Measurements from ENCODE around the gene METTL3.

METTL3 gene

GRCh38 chr14:21525962-21526671 lies 15.0 kb upstream of the METTL3 start, which contains the start of gene SALL2:
Gene SALL2 (minus strand): TSS chr14:21526346. CDS start chr14:21526127, 219 bp downstream.
- peak; percentile 97 to 98 for DNase-seq

GRCh38 chr14:21525571-21525961 lies 14.4 kb upstream of the METTL3 start:
- DNase-seq: peak in 1 of 2 experiments; percentile 53

GRCh38 chr14:21524575-21525490 lies 13.7 kb upstream of the METTL3 start:
- DNase-seq: no peak

DNA sequence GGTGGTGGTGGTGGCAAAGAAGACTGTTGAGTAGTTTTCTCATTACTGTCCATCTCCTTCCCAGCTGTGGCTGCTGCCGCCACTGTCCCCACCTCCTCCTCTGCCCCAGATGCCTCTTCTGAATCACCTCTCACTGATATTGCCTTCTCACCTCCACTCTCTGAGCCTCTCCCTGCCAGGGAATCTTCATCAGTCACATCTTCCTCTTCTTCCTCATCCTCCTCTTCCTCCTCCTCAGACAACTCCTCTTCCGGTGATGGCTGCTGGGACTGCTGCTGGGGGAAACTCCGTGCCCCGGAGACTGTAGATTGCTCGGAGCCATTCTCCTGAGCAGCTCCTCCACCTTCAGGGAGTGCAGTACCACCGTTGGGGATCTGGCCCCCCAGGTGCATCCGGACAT lies 12.1 kb upstream of the METTL3 start:
- DNase-seq: no peak

GRCh38 chr14:21521501-21521900 lies 10.4 kb upstream of the METTL3 start:
- no peak for DNase-seq

- DNase-seq: no peak
Measured at GRCh38 chr14:21520767-21521166, 9.6 kb upstream of the METTL3 start.

DNA sequence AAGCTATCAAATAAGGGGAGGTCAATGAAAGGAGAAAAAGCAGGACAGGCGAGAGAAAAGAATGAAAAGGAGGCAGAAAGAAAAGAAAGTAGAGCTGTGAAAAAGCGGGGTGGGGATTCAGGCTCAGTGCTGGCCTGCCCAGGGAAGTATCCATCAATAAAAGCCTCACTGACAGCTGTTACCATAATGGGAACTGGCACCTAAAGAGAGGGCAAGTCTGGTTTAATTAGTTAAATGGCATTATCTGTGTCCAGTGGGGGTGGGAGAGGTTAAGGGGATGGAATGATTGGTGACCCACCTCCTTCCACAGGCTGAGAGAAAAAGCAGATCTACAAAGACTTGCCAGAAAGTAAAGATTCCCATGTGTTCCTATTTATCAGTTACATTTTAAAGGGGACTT lies 7.6 kb upstream of the METTL3 start:
- peak in 1 of 2 experiments; percentile 20 for DNase-seq

DNA sequence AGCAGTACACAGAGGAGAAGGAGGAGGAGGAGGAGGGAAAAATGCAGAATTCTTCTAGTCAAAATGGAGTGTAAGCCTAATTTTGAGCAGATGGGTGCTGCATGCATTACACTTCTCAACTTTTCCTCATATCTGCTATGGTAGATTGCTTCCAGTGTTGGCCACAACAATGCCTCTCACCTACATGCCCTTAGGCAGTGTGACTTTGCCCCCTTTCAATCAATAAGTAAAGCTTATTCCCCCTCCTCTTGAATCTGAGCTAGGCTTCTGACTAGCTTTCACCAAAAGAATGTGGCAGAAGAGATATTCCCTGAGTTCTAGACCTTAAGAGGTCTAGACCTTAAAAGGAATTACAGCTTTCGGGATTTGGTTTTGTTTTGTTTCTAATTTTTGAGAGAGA lies 3.2 kb upstream of the METTL3 start:
- DNase-seq: no peak

- no peak for DNase-seq
Measured at GRCh38 chr14:21509432-21510143, 1.6 kb downstream of the METTL3 start.

GRCh38 chr14:21506557-21506956 lies 4.6 kb downstream of the METTL3 start:
- no peak for DNase-seq

GRCh38 chr14:21505012-21505553 lies 6.1 kb downstream of the METTL3 start:
- no peak for DNase-seq

GRCh38 chr14:21503376-21503775 lies 7.8 kb downstream of the METTL3 start:
- no peak for DNase-seq

DNA sequence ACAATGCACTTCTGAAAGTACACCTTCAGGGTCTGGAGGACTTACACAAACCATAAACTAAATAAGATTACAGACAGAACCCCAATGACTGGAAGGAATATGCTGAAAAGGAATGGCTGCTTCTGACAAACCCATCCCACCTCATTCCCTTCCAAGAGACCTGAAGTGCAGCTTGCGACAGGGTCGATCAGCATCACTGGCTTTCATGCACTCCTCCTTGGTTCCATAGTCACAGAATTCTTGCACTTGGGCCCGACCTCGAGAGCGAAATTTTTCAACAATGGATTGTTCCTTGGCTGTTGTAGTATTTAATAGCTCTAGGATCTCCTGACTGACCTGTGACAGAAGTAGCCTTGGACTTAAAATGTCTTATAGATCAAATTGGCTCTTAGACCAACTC lies 9.6 kb downstream of the METTL3 start:
- no peak for DNase-seq

- DNase-seq: peak; percentile 49 to 74
Measured at GRCh38 chr14:21498540-21499526, 12.3 kb downstream of the METTL3 start.

- DNase-seq: no peak
Measured at GRCh38 chr14:21496453-21496852, 14.7 kb downstream of the METTL3 start.

DNA sequence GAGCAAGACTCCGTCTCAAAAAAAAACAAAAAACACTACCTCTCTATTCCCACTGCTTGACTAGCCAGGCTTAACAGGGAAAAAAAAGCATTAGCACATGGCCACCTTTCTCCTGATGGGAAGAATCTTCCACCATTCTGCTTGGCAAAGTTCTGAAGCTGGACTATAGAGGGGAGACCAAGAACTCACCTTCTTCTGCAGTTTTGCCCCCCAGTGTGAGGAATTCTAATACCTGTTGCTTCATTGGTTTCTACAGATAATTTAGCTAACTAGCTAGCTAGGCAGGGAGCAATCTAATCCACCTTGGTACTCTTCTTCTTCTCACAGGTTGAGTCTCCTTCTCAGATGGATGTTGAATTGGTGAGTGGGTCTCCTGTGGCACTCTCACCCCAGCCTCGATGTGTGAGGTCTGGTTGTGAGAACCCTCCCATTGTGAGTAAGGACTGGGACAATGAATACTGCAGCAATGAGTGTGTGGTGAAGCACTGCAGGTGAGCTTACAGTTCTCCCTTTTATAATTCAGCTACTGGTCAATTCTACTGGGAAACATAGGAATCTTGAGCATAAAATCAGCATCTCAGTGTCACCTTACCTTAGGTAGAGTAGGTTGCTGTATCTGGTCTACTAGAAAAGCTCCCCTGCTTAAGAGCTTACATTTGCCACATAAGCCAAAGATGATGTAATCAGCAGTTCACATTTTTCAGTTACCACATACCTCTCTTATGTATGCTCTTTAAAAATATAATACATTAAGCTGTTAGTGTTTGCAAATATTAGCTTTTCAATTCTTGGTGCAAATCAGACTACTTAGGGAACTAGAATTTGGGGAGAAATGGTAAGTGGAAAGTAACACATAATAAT lies 16.0 kb downstream of the METTL3 start:
- no peak for DNase-seq

DNA sequence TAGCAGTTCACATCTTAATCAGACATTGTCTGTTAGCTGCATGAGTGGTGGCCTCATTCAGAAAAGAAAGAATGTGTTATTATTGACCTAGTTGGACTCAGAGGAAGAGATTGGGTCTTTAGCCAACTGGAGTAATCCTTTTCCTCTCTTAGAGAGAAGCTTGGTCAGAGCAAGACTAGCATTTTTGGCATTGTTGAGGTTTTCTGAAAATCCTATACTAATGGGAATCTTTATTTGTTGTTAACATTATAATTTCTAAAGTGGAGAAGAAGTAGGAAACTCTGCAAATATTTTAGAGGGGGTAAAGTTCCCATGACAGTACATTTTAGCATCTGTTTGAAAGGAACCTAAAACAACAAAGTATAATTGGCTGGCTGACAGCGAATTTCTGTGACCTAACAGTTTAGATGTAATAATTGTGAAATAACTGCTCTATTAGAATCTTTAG lies 24.5 kb downstream of the METTL3 start:
- DNase-seq: no peak

DNA sequence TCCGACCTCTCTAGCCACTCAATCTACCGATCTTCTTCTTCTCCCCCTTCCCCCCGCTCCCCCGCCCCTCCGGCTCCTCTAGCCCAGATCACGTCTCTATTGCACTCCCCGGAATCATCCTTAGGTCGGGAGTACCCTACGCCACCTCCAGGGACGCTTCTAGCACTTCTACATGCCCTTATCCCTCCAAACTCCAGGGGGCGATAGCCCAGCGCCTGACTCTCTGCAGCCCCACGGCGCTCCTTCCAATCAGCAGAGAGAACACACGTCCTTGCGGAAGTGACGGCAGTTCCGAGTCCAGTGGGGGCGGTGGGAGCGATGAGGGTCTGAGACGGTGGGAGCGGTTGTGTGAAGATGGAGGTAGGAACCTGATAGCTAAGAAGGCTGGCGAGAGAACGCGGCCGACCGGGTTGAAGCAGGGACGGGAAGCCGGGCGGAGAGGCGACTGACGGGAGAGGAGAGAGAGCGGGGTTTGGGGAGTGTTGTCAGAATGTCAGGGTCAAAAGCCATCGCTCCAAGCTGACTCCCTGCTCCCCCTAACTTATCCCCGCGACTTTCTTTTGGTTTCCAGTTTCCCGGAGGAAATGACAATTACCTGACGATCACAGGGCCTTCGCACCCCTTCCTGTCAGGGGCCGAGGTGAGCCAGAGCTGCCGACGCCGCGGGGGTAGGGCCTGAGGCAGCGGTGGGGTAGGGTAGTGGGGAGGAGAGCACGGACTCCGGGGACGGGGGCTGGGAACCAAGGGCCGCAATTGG lies 34.0 kb downstream of the METTL3 start, which contains the start of the genes RAB2B and TOX4:
TSS of gene RAB2B (minus strand) at position 35 of the 757 bp plus-strand sequence. CDS start 87 bp downstream, outside the sequence.
TSS of gene TOX4 (plus strand) at position 271 of the 757 bp plus-strand sequence. CDS start at position 355, 84 bp downstream.
- DNase-seq: peak; percentile 100

DNA sequence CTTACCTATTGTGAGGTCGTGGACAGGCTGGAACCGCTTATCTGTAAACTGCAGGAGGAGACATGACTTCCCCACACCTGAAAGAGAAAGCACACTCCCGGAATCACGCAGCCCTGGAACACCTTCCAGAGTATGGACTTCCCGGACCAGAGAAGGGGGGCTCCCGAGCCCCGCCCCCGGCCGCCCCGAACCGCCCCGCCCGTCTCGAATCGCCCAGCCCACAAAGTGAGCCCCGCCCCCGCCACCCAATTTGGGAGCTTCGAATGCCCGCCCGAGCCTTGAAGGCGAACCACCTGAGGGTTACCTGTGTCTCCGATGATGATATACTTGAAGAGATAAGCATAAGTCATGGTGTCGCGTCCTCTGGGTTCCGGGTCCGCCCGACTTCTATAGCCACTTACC lies 34.6 kb downstream of the METTL3 start:
- no peak for DNase-seq

All from NCI-H524 (cell line).